Loucy (cell line): ENCODE measurements around the gene B3GALT5.

ENCODE experiments used
- H2AFZ ChIP-seq: fragments of 200-600 bp; sonication (generic); 2 replicates; pipeline ENCODE4 v1.6.0; 2016; ENCODE audit warnings: antibody characterized with exemption, mild to moderate bottlenecking, low read length, moderate library complexity
- H3F3A ChIP-seq: fragments of 200-600 bp; 2 replicates; pipeline ENCODE4 v1.6.0; 2016; ENCODE audit warnings: antibody characterized with exemption, low read depth, mild to moderate bottlenecking
- H3K27me3 ChIP-seq: fragments of 200-600 bp; sonication (generic); 2 replicates; pipeline ENCODE4 v1.6.1; 2014; ENCODE audit warnings: low read length, mild to moderate bottlenecking; ENCODE audit not compliant: insufficient read depth, poor library complexity, severe bottlenecking
- H3K36me3 ChIP-seq: fragments of 200-600 bp; sonication (generic); 2 replicates; pipeline ENCODE4 v1.6.1; 2016; ENCODE audit warnings: low read length; ENCODE audit not compliant: insufficient read depth
- H3K4me1 ChIP-seq: fragments of 200-600 bp; sonication (generic); 2 replicates; pipeline ENCODE4 v1.5.1; 2014; ENCODE audit warnings: low read length, mild to moderate bottlenecking; ENCODE audit not compliant: insufficient read depth, poor library complexity, severe bottlenecking
- H3K4me2 ChIP-seq: fragments of 200-600 bp; sonication (generic); 2 replicates; pipeline ENCODE4 v1.6.0; 2014; ENCODE audit warnings: antibody characterized with exemption, low read length, low read depth, mild to moderate bottlenecking; ENCODE audit not compliant: poor library complexity, severe bottlenecking
- H3K4me3 ChIP-seq: fragments of 200-600 bp; sonication (generic); 2 replicates; pipeline ENCODE4 v1.5.1; 2014; ENCODE audit warnings: low read length, mild to moderate bottlenecking, mixed read lengths; ENCODE audit not compliant: poor library complexity, severe bottlenecking
- H3K79me2 ChIP-seq: fragments of 200-600 bp; sonication (generic); 2 replicates; pipeline ENCODE4 v1.6.1; 2014; ENCODE audit warnings: low read length; ENCODE audit not compliant: insufficient read depth
- H3K9ac ChIP-seq: fragments of 200-600 bp; sonication (generic); 2 replicates; pipeline ENCODE4 v1.6.0; 2014; ENCODE audit warnings: mild to moderate bottlenecking, low read depth, low read length, moderate library complexity; ENCODE audit not compliant: poor library complexity, severe bottlenecking
- H3K9me2 ChIP-seq: fragments of 200-600 bp; sonication (generic); replicated peaks from 2 replicates; pipeline ENCODE4 v1.6.1; 2016; ENCODE audit warnings: low read depth, low read length, mixed read lengths
- H3K9me3 ChIP-seq: fragments of 200-600 bp; sonication (generic); 2 replicates; pipeline ENCODE4 v1.6.1; 2014; ENCODE audit warnings: mild to moderate bottlenecking, antibody characterized with exemption, low read length, low read depth; ENCODE audit not compliant: insufficient read depth
- H4K20me1 ChIP-seq: fragments of 200-600 bp; sonication (generic); 2 replicates; pipeline ENCODE4 v1.6.0; 2014; ENCODE audit warnings: antibody characterized with exemption, low read length, mild to moderate bottlenecking; ENCODE audit not compliant: insufficient read depth, poor library complexity, severe bottlenecking
- CTCF ChIP-seq: fragments of 200-600 bp; sonication (generic); conservative IDR thresholded peaks from 2 replicates; pipeline ENCODE4 v1.5.1; 2014; ENCODE audit warnings: mild to moderate bottlenecking, antibody characterized with exemption, low read length
- EZH2phosphoT487 ChIP-seq: fragments of 200-600 bp; IDR thresholded peaks from 2 replicates; pipeline ENCODE4 v1.6.1; 2018; ENCODE audit warnings: antibody characterized with exemption, mild to moderate bottlenecking, moderate library complexity, borderline replicate concordance

B3GALT5 gene

DNA sequence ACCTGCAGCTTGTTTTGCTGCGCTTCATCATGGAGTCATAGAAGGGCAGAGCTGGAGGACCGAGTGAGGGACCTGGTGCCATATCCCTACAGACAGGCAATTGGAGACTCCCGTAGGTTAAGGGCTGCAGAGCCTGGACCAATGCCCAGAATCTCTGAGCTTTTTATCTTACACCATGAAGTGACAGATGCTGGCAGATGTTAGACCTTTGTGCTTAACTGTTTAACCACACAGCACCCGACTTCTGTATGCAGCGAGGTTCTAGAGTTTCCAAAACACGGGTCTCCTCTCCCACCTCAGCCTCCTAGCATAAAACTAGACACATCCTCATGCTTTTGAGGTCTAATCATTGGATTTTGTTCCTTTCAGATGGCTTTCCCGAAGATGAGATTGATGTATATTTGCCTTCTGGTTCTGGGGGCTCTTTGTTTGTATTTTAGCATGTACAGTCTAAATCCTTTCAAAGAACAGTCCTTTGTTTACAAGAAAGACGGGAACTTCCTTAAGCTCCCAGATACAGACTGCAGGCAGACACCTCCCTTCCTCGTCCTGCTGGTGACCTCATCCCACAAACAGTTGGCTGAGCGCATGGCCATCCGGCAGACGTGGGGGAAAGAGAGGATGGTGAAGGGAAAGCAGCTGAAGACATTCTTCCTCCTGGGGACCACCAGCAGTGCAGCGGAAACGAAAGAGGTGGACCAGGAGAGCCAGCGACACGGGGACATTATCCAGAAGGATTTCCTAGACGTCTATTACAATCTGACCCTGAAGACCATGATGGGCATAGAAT is 47.6 kb downstream of the B3GALT5 start:
- Histone ChIP-seq H3K4me2 (no peak overlapping the region), H3K4me3 (no peak overlapping the region), H4K20me1 (no peaks in the 10 kb centered on the region), H3F3A (no peaks in the 10 kb centered on the region), H2AFZ (no peak overlapping the region), H3K9ac (no peak overlapping the region), H3K9me2 (no peaks in the 10 kb centered on the region), H3K79me2 (no peaks in the 10 kb centered on the region), H3K36me3 (no peaks in the 10 kb centered on the region), H3K4me1 (no peaks in the 10 kb centered on the region), H3K27me3 (no peaks in the 10 kb centered on the region), H3K9me3 (no peaks in the 10 kb centered on the region; the same call in 1 of the 2 replicates)
- TF ChIP-seq EZH2phosphoT487 (no peak), CTCF (no peak)

DNA sequence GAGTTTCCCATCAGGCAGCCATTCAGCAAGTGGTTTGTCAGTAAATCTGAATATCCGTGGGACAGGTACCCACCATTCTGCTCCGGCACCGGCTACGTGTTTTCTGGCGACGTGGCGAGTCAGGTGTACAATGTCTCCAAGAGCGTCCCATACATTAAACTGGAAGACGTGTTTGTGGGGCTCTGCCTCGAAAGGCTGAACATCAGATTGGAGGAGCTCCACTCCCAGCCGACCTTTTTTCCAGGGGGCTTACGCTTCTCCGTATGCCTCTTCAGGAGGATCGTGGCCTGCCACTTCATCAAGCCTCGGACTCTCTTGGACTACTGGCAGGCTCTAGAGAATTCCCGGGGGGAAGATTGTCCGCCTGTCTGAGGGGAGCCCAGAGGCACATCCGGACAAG is 48.4 kb downstream of the B3GALT5 start:
- H3K9me3 ChIP-seq, result no peaks in the 10 kb centered on the region
- no peak overlapping the region for H3K4me2 ChIP-seq
- H3K36me3 ChIP-seq, result no peaks in the 10 kb centered on the region
- no peak overlapping the region for H3K4me3 ChIP-seq
- no peak overlapping the region for H2AFZ ChIP-seq
- H3K9ac ChIP-seq, result no peak overlapping the region
- H3K79me2 ChIP-seq, result no peaks in the 10 kb centered on the region
- H4K20me1 ChIP-seq, result no peaks in the 10 kb centered on the region
- no peaks in the 10 kb centered on the region for H3K4me1 ChIP-seq
- H3K9me2 ChIP-seq, result no peaks in the 10 kb centered on the region
- H3K27me3 ChIP-seq, result no peaks in the 10 kb centered on the region
- H3F3A ChIP-seq, result no peaks in the 10 kb centered on the region
- TF ChIP-seq EZH2phosphoT487 (no peak), CTCF (no peak)

- Histone ChIP-seq H4K20me1 (no peaks in the 10 kb centered on the region), H3K27me3 (no peaks in the 10 kb centered on the region), H3K4me3 (no peak overlapping the region), H3K79me2 (no peaks in the 10 kb centered on the region), H3K36me3 (no peaks in the 10 kb centered on the region), H2AFZ (no peak overlapping the region), H3K9me2 (no peaks in the 10 kb centered on the region), H3F3A (no peaks in the 10 kb centered on the region), H3K9ac (no peak overlapping the region), H3K4me2 (no peak overlapping the region), H3K4me1 (no peaks in the 10 kb centered on the region), H3K9me3 (no peaks in the 10 kb centered on the region)
- TF ChIP-seq CTCF (no peak), EZH2phosphoT487 (no peak)
Measured at GRCh38 chr21:39661740-39662139, 49.0 kb downstream of the B3GALT5 start.
